SK-N-SH (cell line): Measurements from ENCODE around the gene SCYGR7.

Experiments
- CHD2 ChIP-seq: fragments of 150-350 bp; IDR thresholded peaks from 2 replicates; pipeline ENCODE4 v1.6.1; 2018; ENCODE audit warnings: low read length; ENCODE audit not compliant: partially characterized antibody
- EP300 ChIP-seq, 2 experiments: IDR thresholded peaks; 2 replicates each; pipeline versions ENCODE4 v1.4.0 to v1.6.1; 2012; ENCODE audit warnings: borderline replicate concordance in 1 of 2, low read depth in 1 of 2, low read length in 1 of 2
- GABPA ChIP-seq: IDR thresholded peaks from 2 replicates; pipeline ENCODE4 v1.4.0; 2012; ENCODE audit warnings: low read depth, mild to moderate bottlenecking
- POLR2AphosphoS5 ChIP-seq: IDR thresholded peaks from 2 replicates; pipeline ENCODE4 v1.6.1; 2012; ENCODE audit warnings: low read depth, low read length
- TF ChIP-seq, protein P1 (sequence below): fragments of 200-600 bp; sonication (generic); IDR thresholded peaks from 2 replicates; pipeline ENCODE4 v1.6.1; 2017; ENCODE audit warnings: antibody characterized with exemption, mild to moderate bottlenecking, moderate library complexity
- TF ChIP-seq, protein P2 (sequence below): IDR thresholded peaks from 2 replicates; pipeline ENCODE4 v1.4.0; 2012; ENCODE audit warnings: low read depth, borderline replicate concordance
- TF ChIP-seq, protein P3 (sequence below): IDR thresholded peaks from 2 replicates; pipeline ENCODE4 v1.6.1; 2012; ENCODE audit warnings: mild to moderate bottlenecking, low read depth, low read length, moderate library complexity

DNA sequence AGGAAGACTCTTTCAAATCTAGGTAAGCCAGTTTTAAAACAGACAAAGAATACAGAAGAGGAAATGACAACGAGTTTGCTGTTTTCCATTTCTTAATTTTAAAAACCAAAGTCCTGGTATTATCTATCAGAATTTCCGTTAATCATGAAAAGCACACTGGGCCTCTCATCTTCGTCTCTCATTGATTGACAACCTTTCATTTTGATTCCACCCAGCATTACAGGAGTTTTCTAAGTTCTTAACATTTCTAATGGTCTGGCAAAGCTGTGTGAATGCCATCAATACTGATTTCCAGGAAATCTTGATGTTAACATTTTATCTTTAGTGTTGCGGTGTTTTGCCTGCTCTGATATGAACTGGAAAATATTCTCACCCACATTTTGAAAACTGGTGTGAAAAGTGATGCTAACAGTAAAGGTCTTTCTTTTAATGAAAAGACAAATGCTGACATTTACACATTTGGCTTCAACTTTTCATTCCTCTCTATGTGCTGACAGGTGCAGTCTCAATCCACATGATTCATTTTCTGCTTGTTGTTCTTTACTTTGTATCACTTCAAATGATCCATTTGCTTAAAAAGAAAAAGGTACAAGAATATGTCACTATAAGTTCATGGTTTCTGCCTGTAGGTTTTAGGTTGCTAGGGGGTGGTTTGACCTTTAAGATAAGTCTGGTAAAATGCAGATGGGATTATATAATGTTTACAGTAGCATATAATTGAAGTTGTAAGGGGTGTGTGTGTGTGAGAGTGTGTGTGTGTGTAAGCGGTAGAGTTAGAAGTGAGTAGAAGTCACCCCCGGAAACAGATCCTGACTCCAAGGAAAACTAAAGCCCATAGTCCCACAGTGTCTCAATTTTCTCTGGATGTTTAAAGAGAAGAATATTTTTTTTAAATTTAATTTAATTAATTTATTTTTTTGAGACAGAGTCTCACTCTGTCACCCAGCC lies 47.0 kb downstream of the SCYGR7 start:
- TF ChIP-seq, protein P1, sequence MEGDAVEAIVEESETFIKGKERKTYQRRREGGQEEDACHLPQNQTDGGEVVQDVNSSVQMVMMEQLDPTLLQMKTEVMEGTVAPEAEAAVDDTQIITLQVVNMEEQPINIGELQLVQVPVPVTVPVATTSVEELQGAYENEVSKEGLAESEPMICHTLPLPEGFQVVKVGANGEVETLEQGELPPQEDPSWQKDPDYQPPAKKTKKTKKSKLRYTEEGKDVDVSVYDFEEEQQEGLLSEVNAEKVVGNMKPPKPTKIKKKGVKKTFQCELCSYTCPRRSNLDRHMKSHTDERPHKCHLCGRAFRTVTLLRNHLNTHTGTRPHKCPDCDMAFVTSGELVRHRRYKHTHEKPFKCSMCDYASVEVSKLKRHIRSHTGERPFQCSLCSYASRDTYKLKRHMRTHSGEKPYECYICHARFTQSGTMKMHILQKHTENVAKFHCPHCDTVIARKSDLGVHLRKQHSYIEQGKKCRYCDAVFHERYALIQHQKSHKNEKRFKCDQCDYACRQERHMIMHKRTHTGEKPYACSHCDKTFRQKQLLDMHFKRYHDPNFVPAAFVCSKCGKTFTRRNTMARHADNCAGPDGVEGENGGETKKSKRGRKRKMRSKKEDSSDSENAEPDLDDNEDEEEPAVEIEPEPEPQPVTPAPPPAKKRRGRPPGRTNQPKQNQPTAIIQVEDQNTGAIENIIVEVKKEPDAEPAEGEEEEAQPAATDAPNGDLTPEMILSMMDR = no peak
- TF ChIP-seq EP300 (IDR thresholded peaks at IDR 0.05; ENCODE audit: borderline replicate concordance in 1 of 2, low read depth in 1 of 2, low read length in 1 of 2) (no peak), POLR2AphosphoS5 (no peak), GABPA (no peak), CHD2 (no peak)
- TF ChIP-seq, protein P2, sequence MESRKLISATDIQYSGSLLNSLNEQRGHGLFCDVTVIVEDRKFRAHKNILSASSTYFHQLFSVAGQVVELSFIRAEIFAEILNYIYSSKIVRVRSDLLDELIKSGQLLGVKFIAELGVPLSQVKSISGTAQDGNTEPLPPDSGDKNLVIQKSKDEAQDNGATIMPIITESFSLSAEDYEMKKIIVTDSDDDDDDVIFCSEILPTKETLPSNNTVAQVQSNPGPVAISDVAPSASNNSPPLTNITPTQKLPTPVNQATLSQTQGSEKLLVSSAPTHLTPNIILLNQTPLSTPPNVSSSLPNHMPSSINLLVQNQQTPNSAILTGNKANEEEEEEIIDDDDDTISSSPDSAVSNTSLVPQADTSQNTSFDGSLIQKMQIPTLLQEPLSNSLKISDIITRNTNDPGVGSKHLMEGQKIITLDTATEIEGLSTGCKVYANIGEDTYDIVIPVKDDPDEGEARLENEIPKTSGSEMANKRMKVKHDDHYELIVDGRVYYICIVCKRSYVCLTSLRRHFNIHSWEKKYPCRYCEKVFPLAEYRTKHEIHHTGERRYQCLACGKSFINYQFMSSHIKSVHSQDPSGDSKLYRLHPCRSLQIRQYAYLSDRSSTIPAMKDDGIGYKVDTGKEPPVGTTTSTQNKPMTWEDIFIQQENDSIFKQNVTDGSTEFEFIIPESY = no peak
- TF ChIP-seq, protein P3, sequence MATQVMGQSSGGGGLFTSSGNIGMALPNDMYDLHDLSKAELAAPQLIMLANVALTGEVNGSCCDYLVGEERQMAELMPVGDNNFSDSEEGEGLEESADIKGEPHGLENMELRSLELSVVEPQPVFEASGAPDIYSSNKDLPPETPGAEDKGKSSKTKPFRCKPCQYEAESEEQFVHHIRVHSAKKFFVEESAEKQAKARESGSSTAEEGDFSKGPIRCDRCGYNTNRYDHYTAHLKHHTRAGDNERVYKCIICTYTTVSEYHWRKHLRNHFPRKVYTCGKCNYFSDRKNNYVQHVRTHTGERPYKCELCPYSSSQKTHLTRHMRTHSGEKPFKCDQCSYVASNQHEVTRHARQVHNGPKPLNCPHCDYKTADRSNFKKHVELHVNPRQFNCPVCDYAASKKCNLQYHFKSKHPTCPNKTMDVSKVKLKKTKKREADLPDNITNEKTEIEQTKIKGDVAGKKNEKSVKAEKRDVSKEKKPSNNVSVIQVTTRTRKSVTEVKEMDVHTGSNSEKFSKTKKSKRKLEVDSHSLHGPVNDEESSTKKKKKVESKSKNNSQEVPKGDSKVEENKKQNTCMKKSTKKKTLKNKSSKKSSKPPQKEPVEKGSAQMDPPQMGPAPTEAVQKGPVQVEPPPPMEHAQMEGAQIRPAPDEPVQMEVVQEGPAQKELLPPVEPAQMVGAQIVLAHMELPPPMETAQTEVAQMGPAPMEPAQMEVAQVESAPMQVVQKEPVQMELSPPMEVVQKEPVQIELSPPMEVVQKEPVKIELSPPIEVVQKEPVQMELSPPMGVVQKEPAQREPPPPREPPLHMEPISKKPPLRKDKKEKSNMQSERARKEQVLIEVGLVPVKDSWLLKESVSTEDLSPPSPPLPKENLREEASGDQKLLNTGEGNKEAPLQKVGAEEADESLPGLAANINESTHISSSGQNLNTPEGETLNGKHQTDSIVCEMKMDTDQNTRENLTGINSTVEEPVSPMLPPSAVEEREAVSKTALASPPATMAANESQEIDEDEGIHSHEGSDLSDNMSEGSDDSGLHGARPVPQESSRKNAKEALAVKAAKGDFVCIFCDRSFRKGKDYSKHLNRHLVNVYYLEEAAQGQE = no peak
